CMK (cell line): ENCODE results near the gene XYLT1.
"Not testable (repeated sequence)": the region's sequence is repeated elsewhere in the genome, so short reads cannot be mapped to it uniquely, and the experiment has no call there.

Experiments used
- DNase-seq: peaks from one replicate; pipeline ENCODE4 v3.0.0-alpha.2; 2010; ENCODE audit warnings: low read depth

The XYLT1 gene

DNA sequence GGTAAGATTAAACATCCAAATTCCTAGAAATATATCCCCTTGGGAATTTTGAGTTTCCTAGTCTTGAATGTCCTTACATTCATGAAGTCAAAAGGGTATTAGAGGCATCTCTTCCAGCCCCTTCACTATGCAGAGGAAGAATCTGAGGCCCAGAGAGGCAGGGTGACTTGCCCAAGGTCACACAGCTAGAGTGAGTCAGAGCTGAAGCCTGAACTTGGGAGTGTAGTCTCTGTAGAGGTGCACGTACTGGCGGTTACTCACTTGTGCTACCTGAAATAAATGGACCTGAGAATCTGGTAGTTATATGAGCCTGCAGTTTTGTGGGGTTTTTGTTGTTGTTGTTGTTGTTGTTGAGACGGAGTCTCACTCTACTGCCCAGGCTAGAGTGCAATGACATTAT is 164.0 kb downstream of the XYLT1 start:
- DNase-seq, result no peak

DNA sequence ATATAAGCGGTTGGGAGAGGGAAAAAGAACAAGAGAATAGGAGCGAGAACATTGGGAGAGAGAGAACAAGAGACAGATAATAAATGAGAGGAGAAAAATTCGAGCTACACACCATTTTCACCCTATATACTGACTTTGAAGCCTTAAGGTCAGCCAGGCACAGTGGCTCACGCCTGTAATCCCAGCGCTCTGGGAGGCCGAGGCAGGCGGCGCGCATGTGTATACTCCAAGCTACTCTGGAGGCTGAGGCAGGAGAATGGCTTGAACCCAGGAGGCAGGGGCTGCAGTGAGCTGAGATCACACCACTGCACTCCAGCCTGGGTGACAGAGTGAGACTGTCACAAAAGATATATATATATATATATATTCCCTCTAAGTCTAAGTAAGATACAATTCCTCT is 164.5 kb downstream of the XYLT1 start:
- not testable (repeated sequence) for DNase-seq

DNA sequence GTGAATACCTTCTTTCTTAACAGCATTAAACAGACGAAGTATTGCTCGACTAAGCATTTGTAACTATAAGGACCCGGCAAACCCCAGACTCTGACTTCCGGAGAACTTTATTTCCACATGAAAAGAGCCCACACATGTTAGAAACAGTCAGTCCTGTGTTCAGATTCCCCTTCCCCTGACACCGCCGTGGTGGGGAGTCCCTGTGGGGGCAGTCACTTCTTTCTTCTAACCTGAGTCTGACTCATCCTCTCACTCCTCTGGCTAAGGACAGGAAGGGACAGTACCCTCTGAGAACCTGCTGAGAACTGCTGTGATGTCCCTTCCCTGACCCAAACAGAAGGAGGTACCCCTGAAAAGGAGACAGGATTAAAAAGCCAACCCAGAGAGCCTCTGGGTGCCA is 165.1 kb downstream of the XYLT1 start:
- no peak for DNase-seq

DNA sequence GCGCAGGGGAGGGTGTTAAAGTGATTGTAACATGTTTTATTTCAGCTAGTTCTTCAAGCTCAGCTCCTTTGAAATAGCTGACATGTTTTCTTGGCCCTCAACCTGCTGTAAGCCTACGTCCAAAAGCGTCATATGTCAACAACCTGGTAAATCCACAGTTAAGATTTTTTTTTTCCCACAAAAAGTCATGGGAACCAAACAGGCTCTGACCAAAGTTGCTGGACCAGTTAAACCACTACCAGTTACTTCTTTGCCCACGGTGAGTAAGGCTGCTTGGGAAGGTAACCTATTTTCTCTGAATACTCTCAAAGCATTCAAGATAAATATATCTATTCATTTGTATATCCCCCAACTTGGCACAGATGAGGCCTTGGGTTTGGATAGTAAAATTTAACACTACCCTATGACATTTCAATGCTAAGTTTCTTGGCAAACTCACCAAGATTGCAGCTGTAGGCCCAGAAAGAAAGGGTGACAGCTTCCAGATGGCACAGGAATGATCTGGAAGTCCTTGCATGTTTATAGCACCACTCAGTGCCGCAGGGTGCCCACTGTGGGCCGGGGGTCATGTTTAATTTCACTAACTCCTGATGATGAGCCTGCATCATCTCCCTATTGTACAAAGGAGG is 166.2 kb downstream of the XYLT1 start:
- DNase-seq, result no peak

DNA sequence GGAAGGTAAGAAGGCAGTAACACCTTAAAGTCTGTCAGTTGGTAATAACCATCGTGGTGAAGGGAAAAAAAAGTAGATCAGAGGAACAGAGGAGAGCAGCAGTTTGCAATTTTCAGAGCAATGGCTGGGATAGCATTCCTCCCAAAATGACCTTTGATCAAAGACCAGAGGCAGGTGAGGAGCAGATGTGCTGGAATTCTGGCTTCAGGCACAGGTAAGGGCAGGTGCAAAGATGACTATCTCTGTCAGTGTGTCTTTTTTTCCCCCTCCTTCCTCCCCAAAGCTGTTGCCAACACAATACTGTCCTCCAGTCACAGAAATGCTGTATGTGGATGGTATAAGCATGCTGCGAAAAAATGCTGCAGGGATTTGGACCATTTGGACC is 166.7 kb downstream of the XYLT1 start:
- no peak for DNase-seq

DNA sequence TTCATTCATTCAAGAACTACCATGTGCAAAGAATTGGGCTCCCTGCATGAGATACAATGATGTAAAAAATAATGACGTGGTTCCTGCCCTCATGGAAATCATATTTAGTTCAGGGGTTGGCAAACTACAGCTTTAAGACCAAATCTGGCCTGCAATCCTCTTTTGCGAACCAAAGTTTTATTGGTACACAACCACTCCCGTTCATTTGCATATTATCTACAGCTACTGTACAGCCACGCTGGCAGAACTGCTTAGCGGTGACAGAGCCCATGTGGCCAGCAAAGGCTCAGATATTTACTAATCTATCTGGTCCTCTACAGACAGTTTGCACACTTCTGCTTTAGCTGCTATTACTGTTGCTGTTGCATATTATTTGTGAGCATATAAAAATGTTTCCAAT is 167.7 kb downstream of the XYLT1 start:
- no peak for DNase-seq

DNA sequence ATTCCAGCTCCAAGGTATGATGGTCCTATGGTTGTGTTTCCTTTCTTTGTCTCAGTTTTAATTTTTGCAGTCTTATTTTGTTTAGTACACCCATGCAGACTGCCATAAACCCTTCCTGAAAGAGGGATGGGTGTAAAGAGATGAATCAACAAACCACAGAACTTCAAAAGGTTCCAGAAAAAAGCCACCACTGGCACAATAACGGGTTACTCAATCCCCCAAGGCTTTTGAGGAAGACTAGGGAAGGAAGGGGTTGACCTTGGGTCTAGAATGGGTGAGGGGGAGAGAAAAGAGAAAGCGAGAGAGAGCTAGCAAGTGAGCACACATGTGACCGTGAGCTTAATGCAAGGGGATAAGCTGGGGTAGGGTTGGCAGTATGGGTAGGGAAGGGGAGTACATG is 168.1 kb downstream of the XYLT1 start:
- no peak for DNase-seq

DNA sequence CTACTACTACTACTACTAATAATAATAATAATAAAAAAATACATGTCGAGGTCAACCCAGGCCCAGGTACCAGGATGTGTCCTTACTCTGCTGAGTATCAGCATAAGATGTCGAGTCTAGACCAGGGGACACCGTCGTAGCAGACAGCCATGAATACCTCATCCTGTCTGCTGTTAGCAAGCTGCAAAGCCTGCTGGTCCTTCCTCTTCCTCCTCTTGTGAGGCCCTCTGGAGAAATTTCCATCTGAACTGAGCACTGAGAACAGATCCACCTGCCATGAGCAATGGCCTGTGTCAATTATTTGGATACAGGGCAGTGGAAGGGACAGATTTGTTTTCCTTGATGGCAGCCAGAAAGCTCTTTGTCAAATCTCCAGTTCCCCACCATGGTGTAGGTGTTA is 168.5 kb downstream of the XYLT1 start:
- DNase-seq, result no peak

DNA sequence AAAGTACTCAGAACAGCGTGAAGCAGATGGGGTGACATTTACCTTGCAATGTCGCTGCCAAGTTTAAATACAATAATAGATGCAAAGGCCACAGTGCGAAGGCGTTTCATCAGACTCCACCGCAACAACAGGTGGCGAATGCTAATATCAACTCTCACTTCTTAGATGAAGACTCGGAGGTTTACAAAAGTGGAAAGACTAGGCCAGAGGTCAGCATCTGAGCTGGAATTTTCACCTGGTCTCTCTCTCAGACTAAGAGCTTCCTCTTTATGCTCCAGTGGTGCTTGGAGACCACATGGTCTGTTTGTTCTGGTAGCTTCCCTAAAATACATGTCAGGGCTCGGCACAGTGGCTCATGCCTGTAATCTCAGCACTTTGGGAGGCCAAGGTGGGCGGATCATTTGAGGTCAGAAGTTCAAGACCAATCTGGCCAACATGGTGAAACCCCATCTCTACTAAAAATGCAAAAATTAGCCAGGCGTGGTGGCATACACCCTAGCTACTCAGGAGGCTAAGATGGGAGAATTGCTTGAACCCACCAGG is 169.1 kb downstream of the XYLT1 start:
- DNase-seq, result no peak

DNA sequence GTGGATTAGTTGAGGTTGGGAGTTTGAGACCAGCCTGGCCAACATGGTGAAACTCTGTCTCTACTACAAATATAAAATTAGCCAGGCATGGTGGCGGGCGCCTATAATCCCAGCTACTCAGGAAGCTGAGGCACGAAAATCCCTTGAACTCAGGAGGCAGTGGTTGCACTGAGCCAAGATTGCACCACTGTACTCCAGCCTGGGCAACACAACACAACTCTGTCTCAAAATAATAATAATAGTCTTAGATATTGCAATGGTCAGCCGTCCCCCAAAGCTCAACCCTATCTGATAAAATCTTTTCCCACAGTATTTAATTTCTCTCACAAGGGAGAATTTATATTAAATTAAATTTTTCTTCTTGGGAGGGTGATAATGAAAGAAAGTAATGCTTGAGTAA is 169.6 kb downstream of the XYLT1 start:
- DNase-seq, result no peak

DNA sequence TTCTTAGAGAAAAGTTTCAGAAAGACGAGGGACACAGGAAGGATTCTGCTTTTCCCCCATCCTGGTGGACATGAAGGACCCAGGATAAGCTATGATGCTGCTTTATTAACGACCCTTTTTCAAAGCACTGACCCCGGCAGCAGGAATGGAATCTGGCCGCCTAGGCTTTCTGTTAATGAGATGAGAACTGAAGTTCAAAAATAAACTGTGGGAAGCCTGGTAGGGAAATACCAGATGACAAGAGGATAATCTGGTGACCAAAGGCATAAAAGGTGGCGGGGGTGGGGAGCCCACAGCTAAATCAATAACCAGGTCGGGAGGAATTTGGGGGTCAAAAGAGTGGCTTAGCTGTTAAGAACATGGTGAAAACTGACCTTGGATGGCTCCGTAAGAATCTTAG is 171.0 kb downstream of the XYLT1 start:
- DNase-seq, result no peak

DNA sequence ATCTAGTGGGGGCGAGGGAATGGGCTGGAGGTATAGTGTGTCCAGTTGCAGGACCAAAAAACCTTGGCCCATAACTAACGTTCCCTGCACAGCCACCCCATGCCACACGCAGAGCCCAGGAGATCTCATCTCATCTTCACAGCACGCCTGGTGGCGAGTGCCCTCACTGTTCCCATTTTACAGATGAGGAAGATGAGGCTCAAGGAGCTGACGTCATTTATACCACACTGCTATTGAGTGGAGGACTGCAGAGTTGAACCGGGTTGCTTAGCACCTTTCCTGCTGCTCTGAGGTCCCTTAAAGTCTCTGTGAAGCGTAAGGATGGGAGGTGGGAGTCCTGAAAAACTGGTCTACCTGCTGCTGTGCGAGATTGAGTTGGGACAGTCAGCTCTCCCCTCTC is 172.5 kb downstream of the XYLT1 start:
- DNase-seq, result no peak

DNA sequence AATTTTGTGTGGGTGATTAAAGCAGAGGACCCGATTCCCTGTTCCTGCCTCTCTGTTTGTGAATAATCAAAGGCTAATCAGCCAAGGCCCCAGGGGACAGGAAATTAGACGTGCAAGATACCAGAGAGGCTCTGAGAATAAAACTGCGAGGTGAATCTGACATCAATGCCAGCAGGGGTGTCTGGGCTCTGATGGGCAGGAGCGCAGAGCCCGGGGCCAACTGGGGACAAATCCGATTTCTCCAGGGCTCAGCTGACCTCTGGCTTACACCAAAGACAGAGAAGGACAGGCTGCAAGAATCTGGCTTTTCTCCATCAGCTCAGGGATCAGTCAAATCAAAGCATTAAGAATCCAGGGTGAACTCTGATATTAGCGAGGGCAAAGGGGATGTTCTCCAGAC is 174.3 kb downstream of the XYLT1 start:
- no peak for DNase-seq

DNA sequence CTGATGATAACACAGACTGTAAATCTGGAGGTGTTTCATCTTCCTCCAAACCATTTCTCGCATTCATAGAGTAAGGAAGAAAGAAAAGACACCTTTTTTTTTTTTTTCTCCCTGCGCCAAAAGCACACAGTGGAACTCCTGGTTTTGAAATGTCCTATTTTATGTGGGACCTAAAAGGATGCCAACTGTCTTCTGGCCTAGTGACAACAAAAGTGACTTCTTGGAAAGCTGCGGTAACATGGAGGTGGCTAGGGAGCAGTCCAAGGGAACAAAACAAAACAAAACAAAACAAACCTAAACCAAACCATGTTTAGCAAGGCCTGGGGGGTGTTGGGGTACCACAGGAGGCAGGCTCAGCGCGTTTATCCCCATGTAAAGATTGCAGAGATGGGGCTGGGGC is 174.8 kb downstream of the XYLT1 start:
- DNase-seq, result no peak

DNA sequence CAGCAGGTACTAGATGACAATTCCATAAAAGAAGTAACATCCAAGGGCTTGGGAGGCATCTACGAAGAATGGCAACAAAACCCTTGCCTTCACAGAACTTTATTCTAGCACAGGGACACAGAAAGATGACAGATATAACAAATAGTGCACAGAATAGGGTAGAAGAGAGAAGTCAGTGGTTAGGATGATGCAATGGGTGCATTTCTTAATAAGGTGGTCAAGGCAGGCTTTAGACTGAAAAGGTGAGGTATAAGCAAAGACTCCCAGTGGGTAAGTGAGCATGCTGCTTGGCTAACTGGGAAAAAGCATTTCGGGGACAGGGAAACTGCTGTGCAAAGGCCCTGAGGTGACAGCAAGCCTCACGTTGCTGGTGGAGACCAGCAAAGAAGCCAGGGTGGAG is 175.9 kb downstream of the XYLT1 start:
- no peak for DNase-seq

DNA sequence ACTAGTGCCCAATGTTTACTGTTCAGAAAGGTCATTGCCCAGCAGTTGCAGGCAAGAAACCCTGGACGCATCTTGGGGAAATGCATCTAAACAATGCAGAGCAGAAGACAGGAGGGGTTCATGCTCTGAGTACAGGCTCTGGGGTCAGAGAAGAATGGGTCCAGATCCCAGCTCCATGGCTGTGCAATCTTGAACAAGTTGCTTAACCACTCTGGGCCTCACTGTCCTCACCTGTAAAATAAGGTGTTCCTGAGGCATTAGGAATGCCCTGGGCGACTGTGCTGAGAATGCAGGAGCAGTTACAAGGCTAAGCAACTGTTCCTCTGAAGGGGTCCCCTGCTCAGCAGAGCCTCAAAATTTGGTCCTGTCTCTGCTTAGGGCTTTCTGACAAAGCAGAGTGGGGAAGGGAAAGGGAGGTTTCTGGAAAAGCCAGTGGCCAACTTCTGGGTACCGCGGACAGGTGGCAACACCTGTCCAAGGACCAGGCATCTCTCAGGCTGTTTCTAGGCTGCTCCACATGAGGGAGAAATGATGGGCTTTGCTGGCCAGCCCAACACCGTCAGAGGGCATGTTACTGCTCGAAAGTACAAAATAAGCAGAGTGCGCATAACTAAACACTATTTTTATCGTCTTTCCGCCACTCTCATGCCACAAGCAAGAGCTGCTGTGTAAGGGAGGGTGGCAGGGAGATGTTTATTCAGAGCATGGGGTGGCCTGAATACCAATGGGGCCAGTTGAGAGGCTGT is 176.8 kb downstream of the XYLT1 start:
- no peak for DNase-seq

DNA sequence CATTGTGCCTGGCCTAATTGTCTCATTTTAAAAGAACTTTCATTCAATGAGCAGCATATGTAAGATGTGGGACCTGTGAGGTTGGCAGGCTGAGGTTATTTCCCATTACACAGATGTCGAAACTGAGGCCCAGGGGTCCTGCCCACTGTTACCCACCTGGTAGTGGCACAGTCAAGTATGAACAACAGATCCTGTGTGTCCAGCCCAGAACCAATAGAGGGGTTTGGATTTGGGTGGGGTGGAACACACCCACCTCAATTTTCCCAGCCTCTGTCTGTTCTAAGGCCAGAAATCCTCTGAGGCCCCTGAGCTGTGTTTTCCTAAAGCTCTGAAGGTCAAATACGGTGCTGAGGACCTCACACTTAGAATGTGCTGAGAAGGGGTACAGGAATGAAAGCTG is 179.5 kb downstream of the XYLT1 start:
- DNase-seq, result no peak

DNA sequence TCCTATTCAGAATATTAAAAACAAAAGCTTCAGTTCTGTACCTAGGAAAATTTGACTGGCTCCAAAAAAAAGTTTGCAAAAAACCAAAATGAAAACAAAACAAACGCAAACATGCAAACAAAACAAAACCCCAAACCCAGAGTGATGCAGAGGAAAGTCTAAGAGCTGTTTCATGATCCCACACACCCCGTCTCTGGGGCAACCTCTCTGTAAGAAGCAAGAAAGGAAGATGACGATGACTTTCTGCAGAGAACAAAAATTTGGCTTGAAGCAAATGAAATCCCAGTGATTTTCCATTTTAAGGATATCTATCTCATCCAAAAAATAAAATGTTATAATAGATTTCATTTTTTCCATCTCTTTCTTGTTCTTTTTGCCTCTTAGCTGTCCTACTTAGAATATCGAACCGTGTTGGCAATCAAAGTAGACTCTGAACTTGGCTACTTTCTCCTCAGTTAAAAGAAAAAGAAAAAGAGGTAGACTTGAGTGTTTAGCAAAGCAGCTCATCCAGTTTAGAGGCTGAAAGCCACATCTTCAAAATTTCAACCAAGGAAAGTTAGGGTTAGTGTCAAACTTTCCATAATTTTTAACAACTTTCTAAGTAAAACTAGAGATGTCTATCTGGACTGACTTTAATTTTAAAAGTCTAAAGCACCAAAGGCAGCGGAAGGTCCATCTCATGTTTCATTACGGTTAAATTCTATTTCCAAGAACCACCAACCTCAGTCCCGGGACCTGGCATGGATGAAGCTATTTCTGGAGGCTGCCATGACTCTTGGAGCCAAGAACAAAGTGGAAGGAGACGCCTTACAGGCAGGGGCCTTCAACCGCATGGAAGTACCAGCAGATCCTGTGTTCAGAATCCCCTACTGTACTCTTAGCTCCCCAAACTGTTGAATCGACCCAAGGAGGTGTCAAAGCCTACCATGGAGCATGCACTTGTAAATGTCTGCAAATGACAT is 180.8 kb downstream of the XYLT1 start:
- no peak for DNase-seq

DNA sequence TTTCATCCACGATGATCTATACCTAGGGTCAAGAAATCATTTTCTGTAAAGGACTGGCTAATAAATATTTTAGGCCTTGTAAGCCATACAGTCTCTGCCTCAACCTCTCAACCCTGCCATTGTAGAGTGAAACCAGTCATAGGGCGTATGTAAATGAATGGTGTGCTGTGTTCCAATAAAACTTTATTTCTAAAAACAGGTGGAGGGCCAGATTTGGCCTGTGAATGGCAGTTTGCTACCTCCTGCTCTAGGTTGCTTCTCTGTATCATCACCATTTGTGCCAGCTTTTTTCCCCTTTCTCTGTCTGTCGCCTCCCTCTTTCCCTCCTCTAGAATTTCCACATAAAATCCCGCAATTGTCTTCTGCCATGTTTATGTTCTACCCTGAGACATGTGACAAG is 181.7 kb downstream of the XYLT1 start:
- no peak for DNase-seq

DNA sequence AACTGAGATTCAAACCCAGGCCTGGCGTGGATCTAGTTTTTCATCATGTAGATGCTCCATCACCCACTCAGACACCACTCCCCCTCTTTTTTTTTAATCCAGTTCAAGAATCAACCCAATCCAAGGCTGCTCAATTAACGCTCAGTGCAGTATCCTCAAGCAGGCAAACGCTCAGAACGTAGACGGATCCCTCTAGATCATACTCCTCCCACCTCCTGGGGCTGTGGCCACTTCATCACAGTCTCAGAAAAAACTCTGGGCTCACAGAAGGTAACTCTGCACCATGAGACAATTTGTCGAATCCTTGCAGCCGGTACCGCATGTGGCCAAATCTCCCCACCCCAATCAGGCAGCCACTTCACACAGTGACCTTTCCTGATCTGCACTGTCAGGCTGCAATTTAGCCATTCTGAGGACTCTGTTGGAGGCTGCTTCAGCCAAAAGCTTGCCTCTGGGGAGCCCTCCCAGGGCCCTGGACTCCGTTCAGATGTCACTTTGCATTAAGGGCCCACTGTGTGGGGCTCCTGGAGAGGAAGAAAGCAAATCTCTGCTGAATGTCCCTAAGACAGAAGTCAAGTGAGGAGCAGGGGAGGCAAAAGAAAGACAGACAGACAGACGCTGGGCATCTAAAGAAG is 183.5 kb downstream of the XYLT1 start:
- DNase-seq, result no peak

DNA sequence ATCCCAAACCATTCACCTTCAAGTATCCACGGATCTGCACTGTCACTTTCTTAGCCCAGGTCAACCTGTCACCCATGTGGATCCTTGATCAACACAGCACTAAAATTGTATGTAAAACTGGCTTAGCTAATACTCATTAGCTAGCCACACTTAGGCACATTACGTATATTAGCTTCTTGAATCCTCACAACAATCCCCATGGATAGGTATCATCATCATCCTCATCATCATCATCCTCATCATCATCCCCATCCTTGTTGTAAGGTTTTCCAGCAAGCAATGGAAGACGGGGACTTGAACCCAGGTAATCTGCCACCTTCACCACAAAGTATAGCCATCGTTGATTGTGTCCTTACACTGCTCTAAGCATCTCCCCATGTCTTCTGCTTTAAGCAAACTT is 184.3 kb downstream of the XYLT1 start:
- DNase-seq, result no peak

DNA sequence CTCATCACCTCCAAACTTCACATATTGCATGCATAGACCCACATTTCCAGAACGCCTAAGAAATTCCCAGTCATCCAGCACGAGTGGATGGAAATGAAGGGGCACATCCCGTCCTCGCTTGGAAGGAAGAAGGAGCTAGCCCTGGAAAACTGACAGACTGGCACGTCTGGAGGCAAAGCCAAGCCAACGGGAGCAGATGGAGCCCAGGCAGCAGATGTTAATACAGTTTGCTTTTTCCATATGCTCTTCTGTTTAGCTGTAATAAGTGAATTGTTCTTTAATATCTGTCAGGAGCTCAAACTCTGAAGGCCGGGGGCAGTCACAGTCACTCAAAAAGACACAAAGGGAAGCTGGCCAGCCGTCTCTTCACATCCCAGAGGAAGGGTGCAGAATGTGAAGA is 187.7 kb downstream of the XYLT1 start:
- DNase-seq, result no peak
